GM18870 (cell line): Measurements from ENCODE around the gene FLT3.
"Not testable (repeated sequence)": the region's sequence is repeated elsewhere in the genome, so short reads cannot be mapped to it uniquely, and the experiment has no call there.

Source experiments
- ATAC-seq: cut with Tn5 transposase; IDR thresholded peaks from one replicate; pipeline ENCODE4 v1.9.1; 2021; ENCODE audit warnings: moderate library complexity; ENCODE audit not compliant: unreplicated experiment

Gene FLT3

DNA sequence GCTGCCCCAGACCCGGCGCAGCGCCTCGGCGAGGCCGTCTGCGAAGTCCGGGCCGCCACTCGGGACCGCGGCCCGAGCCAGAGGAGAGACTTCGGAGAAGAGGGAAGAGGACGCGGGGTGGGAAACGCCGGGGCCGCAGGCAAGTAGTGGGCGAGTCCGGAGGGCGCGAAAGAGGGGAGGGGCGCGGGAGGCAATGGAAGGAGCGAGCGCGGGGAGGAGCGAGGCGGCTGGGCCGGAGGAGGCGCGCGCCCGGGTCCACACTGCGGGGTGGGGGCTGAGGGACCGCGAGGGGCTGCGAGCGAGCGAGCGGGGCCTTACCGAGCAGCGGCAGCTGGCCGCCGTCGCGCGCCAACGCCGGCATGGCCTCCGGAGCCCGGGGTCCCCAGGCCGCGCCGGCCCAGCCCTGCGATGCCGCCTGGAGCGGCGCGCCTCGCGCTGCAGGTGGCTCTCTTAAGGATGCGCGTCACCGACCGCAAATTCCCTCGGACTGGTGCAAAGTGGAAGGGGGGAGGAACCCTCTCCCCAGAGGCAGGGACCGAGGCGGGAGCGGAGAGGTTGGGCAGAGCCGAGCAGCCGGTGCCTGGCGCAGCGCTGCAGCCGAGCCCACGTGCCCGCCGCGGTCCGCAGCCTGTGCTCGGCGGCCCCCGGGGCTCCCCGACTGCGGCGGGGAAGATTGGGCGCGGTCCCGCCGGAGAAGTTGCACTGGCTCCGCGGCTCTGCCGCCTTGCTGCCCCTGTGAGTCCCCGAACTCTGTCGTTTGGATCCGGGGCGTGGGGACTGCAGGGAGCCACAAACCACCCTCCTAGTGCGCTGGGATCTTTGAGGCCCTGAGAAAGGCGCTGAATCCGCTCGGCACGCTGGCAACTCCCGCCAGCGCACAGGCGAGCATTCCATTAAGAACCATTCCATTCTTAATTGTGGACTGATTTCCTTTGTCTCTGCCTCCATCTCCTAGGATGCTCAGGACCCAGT is at the start of gene FLT3:
FLT3 (minus strand) TSS at position 427 of the 972 bp plus-strand sequence; CDS start at position 361, 66 bp downstream.
- no peak for ATAC-seq

DNA sequence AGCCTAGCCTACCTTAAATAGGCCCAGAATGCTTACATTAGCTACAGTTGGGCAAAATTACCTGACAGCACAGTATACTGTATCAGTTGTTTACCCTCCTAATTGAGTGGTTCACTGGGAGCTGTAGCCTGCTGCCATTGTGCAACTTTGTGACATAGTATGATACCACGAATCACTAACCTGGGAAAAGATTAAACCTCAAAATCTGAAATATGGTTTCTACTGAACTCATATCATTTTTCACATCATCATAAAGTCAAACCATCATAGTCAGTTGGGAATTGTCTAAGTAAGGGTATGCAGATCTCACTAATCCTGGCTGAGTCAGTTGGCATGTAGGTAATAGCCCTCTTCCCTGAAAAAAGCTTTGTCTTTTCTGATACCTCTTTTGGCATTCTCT is 47.1 kb upstream of the FLT3 start:
- ATAC-seq = no peak

DNA sequence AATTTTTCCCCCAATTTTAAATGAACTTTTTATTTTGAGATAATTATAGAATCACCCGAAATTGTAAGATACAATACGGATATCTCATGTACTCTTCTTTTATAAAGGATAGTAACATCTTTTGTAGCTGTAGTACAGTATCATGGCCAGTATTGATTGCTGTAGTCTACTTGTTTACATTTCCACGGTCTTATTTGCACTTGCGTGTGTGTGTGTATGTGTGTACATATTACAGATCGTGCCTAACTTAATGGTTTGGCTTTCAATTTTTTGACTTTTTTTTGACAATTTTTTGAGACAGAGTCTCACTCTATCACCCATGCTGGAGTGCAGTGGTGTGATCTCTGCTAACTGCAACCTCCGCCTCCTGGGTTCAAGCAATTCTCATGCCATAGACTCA is 44.7 kb upstream of the FLT3 start:
- no peak for ATAC-seq

DNA sequence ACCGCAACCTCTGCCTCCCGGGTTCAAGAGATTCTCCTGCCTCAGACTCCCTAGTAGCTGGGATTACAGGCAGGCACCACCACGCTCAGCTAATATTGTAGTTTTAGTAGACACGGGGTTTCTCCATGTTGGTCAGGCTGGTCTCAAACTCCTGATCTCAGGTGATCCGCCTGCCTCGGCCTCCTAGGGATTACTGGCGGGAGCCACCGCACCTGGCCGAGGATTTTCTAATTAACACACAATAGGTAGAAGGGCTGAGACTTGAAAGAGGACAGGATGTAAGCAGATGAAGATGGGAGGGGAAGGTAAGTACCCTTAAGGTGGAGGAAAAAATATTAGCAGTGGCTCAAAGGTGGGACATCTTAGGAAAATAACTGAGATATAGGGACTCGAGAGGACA is 41.2 kb upstream of the FLT3 start:
- ATAC-seq = not testable (repeated sequence)

DNA sequence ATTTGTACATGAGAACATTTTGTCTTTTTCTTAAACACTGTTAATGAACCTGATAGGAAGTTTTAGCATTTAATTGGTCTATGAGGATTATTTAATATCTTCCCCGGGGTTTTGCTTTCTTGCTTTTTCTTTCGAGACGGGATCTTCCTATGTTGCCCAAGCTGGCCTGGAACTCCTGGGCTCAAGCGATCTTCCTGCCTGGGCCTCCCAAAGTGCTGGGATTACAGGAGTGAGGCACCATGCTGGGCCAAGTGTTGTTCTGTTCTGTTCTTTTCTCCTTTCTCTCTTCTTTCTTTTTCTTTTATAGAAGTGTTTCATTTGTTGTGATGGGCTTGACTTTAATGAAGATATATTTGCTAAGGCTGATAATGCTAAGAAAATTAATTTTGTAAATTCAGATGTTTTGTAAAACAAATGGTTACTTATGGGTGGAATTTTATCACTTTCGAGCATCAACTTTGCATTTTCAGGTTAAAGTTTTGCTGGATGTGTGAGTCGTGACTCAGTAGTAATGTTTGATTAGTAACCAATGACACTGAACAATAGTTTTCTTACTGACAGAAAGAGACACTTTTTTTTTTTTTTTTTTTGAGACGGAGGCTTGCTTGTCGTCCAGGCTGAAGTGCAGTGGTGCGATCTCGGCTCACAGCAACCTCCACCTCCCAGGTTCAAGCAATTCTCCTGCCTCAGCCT is 40.2 kb upstream of the FLT3 start:
- no peak for ATAC-seq

DNA sequence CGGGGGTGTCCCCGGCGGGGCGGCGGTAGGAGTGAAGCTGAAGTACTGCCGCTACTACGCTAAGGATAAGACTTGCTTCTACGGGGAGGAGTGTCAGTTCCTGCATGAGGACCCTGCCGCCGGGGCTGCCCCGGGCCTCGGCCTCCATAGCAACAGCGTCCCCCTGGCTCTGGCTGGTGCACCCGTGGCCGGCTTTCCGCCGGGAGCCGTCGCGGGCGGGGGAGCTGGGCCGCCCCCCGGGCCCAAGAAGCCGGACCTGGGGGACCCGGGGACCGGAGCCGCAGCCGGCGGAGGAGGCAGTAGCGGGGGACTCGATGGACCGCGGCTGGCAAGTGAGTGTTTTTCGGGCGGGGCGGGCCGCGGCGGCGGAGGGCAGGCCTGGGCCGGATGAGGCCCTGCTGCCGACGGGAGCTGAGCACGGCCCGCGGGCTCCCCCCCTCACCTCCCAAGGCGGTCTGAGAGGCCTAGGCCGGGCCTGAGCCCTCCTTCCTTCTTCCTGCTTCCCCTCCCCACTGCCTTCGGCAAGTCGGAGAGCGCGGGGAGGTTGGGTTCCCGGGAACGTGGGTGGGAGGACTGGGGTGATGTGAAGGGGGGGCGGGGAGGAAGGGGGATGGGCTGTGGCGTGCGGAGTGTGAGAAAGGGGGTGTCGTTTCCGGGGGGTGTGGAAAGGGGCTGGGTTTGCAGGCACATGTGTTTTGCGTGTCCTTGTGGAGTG is 38.5 kb upstream of the FLT3 start:
- no peak for ATAC-seq

DNA sequence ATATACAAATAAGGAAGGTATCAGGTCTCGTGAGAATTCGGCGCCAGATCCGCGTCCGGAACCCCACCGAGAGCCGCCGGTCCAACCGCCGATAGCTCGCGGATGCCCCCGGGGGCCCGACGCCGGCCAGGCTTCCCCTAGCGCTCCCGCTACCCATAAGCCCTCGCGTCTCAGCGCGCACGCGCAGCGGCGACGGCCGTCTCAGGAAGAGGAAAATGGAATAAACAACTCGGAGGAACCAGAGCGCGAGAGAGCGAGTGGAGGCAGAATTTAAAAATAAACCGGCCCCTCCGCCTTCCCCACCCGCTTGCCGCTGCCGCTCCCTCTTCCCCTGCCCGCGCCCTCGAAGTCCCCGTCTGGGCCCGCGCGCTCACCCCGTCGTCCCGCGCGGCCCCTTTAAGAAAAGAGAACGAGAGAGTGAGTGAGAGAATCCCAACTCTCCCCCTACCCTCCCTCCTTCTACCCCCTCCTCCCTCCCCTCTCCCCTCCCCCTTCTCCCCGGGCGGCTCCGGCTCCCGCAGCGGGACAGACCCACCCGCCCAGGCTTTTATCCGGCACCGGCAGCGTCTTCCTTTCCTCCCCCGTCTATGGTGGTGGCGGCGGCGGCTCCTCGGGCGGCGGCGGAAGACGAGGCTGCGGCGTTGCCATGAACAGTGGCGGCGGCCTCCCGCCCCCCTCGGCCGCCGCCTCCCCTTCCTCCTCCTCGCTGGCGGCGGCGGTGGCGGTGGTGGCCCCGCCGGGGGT is 37.8 kb upstream of the FLT3 start, which contains the start of gene PAN3:
PAN3 (plus strand) TSS at position 534 of the 744 bp plus-strand sequence; CDS start at position 647, 113 bp downstream.
- ATAC-seq = peak; percentile 43

DNA sequence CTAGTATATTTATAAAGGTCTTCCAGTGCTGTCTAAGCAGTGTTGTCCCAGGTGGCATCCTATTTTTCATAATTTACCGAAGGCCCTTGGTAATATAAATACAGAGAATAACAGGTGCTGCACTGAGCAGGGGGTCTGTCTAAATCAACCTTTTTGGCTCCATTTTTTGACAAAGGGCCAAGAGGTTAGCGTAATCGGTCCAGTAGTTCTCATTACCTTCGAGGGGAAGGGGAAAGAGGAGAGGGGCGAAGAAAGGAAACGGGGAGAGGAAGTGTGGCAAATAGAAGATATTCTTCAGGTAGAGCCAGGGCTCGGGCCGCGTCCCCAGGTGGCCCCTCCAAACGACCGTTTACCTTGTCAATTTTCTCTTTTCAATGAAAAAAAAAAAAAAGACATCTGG is 37.2 kb upstream of the FLT3 start:
- peak; percentile 0 for ATAC-seq

DNA sequence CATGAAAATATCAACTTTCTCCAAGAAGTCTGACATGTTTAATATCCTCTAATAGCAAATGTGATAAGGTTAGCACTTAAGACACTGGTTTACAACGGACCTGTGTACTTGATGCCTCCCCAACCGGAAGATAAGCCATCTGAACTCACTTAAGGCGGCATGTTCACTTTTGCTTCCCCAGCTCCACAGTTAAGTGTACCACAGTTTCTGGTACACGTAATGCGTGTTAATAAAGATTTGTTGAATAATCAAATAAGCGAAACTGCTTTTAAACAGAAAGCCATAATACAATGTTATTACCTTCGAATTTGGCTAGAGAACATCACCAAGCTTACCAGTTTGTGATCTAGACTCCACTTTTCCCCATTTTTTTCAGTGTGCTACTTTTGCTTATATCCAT is 36.5 kb upstream of the FLT3 start:
- no peak for ATAC-seq

DNA sequence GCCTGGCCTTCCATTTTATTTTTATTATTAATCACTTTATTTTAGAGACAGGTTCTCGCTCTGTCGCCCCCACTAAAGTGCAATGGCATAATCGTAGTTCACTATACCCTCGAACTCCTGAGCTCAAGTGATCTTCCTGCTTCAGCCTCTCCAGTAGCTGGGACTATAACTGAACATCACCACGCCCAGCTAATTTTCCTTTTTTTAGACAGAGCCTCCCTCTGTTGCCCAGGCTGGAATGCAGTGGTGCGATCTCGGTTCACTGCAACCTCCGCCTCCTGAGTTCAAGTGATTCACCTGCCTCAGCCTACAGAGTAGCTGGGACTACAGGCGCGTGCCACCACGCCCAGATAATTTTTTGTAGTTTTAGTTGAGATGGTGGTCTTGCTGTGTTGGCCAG is 31.3 kb upstream of the FLT3 start:
- no peak for ATAC-seq

DNA sequence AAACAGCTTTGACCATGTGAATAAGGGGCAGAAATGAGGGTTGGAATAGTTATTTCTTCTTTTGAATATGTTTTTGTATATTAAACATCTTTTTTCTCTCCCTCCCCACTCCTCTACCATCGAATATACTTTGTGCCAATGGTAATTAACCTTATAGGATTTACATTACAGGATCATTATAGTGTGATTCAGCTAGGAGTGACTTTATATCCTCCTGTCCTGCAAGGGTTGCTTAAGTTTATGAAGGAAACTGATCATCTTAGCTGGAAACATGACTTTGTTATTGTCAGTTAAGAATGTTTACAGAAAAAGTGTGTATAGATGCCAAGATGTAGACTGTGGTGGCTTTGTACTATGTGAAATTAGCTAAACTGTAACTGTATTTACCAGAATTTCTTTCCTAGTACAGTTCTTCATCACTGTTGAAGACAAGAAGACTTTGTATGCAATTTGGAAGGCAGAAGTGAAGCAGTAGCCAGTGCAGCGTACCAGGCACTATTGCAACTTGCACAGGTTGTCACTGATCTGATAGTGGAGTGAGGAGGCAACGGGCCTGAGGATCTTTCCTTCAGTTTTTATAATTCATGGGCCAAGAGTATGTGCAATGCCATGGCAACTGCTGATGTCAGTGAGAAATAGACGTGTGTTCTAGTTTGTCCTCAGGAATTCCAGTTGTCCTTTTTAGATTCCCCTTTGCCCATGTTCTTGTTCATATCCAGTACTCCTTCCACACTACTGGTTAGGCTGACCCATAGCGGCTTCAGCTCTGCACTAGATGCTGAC is 29.7 kb upstream of the FLT3 start:
- no peak for ATAC-seq

DNA sequence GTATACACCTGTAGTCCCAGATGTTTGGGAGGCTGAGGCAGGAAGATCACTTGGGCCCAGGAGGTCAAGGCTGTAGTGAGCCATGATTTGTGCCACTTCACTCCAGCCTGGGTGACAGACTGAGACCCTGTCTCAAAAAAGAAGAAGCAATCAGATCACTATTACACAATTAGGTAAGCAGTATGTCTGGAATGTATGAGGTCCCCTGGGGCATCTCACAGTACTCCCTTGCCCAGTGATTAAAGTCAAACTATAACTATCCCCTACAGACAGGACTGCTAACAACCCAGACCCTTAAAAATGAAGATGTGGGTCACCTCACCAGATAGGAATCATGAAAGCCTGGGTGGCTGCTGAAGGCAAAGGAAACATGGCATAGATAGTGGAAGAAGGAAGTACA is 28.6 kb upstream of the FLT3 start:
- ATAC-seq = no peak

DNA sequence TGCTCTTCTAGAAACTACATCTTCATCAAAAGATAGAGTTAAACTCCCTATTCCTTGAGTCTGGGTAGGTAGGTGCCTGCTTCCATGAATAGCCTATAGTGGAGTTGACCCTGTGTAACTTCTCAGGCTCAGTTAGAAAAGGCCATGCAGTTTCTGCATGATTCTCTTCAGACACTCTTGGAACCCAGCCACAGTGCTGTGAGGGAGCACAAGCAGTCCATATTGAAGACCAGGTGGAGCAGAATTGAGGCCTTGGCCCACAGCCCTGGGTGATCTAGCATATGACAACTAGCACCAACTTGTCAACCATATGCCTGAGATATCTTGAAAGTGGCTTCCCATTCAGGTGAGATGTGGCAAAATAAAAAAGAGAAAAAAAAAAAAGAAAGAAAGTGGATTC is 27.7 kb upstream of the FLT3 start:
- no peak for ATAC-seq

DNA sequence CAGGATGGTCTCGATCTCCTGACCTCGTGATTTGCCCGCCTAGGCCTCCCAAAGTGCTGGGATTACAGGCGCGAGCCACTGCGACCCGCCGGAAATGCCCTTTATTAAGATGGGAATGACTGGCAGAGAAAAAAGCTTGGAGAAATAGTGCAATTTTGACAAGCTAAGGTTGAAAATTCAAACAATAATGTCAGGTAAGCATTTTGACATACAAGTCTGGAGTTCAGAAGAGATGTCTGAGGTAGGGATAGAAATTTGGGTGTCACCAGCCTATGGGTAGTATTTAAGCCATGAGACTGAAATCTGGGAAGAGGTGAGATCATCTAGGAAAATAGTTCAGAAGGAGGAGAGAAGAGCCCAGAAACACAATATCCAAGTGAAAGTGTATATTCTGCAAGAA is 20.8 kb upstream of the FLT3 start:
- no peak for ATAC-seq

DNA sequence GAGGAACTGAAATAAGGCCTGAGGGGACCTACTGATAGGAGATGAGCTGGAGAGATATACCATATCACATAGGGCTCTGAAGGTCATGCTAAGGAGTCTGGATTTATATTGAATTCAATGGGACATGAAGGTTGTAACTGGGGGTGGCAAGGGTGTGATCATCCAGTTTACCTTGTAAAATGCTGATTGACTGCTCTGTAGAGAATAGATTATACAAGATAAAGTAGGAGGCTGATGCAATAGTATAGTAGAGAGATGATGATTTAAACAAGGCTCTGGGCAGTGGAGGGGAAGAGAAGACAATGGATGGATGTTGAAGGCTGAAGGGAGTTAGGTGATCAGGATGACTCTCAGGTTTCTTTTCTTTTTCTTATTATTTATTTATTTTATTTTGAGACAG is 19.9 kb upstream of the FLT3 start:
- no peak for ATAC-seq

DNA sequence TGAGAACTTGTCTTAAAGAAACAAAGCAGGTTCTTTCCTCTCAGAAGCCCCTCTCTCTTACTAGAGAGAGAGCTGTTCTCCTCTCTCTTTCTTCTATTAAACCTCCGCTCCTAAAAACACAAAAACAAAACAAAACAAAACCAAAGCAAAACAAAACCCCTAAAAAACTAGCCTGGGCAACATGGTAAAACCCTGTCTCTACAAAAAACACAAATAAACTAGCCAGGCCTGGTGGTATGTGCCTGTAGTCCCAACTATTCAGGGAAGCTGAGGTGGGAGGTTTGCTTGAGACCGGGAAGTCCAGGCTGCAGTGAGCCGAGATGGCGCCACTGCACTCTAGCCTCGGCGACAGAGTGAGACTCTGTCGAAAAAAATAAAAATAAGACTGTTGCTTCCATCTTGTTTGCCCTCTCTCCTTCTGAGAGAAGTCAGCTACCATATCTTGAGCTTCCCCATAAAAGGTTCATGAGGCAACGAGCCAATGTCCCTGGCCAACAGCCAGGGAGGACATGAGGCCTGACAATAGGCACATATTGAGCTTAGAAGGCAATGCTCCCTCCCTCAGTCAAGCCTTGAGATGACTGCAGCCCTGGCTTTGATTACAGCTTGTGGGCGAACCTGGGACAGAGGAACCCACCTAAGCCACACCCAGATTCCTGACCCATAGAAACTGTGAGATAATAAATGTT is 17.5 kb upstream of the FLT3 start:
- ATAC-seq = no peak

DNA sequence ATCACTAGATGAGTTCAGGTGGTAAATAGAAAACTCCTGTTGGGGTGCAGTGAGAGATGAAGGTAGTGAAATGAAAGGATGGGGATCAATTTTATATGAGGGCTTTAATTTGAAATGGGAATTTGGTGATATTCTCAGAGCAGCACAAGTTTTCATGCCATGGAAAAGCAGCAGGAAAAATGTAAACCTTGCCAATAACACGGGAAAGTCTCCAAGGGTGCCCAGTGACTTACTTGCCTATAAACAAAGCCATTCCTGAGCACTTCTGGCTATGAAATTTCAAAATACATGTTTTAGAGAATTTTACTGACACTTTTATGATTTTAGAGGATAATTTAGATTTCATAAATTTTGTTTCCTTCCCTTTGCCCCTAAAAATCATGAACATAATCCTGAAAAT is 16.4 kb upstream of the FLT3 start:
- no peak for ATAC-seq

DNA sequence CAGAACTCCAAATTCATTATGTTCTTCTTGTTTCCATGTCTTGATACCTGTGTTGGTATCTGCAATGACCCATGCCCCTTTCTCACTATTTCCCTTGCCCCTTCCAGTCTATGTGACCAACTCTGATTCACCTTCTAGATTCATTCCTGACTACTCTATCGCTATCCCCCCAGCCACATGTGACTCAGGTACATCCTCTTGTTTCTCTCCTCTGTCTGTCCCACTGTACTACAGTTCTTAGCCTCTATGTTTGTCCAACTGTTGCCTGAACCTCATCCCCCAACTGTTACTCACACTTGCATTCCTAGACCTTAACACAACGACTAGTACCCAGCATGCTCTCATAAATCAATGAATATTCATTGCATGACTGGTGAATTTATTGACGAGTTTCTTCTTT is 10.0 kb upstream of the FLT3 start:
- ATAC-seq = no peak

DNA sequence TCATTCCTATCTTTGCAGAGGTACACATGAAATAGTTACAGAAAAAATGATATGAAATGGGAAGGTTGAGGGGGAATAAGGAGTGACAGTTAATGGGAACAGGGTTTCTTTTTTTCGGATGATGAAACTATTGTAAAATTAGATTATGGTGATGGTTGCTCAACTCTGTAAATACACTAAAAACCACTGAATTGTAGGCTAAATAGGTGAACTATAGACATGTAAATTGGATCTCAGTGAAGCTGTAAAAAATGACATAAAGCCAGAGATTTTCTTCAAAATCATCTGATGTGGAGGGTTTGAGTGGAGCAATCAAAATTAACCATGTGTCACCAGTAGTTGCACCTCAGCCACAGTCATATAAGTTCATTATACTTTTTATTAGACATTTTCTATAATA is 6.6 kb upstream of the FLT3 start:
- no peak for ATAC-seq
